SHP77 (cell line): Measurements from ENCODE around the gene PRRC2C.
"Not testable (repeated sequence)": the region's sequence is repeated elsewhere in the genome, so short reads cannot be mapped to it uniquely, and the experiment has no call there.

Experiments used
- DNase-seq, 2 experiments: peaks; one replicate each; lab custom pipeline; 2025; lab: John Stamatoyannopoulos, UW

The PRRC2C gene

DNA sequence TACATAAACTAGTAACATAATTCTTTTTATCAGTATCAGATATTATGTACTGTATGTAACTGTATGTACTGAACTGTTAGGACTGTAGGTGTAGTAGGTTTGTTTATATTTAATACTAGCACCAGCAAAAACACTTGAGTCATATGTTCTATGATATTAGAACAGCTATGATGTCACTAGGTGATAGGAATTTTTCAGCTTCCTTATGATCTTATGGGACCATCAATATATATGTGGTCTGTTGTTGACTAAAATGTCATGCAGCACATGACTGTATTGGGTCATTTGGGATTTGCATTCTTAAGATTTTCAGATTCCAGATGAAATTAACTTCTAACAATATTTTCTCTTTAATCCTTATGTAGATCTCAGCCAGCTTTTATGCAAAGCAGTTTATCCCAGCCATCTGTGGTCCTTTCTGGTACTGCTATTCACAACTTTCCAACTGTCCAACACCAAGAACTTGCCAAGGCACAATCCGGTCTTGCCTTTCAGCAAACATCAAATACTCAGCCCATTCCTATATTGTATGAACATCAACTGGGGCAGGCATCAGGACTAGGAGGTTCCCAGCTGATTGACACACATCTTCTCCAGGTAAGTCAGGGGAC, 98.4 kb downstream of the PRRC2C start:
- no peak for DNase-seq

DNA sequence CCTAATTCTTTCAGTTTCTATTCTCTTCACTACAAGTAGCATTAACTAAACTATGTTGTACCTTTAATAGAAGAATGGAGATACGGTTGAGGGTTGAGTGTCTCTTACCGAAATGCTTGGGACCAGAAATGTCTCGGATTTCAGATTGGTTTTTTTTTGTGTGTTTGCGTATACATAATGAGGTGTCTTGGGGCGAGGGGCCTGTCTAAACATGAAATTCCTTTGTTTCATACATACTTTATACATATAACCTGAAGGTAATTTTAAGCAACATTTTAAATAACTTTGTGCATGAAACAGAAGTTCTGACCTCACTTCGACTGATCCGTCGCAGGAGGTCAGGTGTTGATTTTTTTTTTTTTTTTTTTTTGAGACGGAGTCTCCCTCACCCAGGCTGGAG, 100.4 kb downstream of the PRRC2C start:
- no peak for DNase-seq

DNA sequence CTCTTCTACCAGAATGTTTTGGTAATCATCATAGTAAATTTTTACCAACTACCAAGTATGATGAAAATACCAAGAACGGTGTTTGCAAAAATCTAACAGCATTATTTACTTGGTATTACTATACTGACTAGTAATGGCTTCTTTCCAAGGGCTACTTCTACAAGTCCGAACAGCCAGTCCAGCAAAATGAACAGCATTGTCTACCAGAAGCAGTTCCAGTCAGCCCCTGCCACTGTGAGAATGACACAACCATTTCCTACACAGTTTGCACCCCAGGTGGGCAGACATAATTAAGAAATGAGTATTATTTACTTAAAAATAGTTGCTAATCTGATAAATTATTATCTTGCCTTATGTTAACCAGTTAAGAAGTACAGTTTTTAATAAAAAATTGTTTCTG, 102.9 kb downstream of the PRRC2C start:
- no peak for DNase-seq

DNA sequence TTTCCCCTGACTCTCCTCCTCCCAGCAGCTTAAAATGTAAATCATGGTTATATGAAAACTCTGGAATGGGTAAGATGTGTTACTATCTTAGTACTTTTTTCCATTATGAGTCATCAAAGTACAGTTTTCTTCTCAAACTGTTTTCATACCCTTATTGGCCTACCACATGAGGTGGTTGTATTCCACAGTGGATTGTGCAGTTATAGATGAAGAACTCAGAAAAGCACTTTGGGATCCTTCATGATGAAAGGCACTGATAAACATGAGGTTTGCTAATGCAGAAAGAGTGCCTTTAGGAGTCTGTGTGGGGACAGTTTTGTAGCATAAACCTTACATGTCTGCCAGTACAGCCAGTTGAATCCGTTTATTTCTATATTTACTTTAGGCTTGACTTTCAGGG, 104.7 kb downstream of the PRRC2C start:
- no peak for DNase-seq

DNA sequence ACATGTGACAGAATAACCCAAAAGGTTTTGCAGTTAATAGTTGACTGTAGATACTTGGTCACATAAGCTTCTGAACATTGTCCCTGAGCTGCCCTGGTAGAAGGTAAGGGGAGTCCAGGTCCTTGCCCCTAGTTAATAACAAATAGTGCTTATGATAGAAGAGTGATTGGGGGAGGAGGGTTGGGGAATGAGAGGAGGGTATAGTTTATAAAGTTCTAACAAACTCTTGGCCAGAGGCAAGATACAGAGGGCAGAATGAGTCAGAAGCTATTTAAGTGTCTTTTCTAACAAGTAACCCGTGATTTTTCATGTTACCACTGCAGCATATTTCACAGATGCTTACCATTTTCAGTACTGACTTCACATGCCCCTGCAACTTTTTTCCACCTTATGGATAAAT, 110.0 kb downstream of the PRRC2C start:
- no peak for DNase-seq

DNA sequence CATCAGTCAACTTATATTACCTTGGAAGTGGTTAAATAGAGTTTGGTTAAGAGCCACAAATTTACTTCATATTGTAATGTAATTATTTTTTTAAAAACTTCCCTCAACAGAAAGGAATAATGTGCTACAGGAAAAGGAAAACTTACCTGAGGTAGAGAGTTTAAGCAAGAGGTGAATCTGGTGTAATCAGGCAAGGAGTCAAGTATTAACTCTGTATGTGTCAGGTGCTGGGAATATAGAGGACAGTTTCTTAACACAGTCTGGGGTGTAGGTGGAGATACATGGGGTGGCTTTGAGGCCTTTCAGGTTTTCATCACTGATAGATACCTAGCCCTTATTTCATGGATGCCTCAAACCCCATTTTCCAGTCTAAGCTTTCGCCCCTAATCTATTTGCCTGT, 110.8 kb downstream of the PRRC2C start:
- DNase-seq = no peak

DNA sequence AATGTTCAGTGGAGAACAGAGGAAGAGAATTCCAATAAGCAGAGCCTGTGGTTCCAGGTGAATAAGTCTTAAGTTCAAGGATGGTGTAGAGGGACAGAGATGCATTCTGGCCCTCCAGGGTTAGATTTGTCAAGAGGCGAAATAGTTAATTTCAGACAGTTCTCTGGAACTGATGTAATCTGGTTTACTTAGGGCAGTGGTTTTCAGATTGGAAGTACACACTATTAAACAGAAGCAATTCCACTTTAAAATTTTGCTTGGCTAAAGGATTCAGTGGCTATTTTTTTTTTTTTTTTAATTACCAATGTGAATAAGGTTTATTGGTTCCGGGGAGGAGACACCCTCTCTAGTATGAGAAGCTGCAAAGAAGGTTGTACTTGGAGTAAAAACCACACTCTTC, 111.4 kb downstream of the PRRC2C start:
- no peak for DNase-seq

DNA sequence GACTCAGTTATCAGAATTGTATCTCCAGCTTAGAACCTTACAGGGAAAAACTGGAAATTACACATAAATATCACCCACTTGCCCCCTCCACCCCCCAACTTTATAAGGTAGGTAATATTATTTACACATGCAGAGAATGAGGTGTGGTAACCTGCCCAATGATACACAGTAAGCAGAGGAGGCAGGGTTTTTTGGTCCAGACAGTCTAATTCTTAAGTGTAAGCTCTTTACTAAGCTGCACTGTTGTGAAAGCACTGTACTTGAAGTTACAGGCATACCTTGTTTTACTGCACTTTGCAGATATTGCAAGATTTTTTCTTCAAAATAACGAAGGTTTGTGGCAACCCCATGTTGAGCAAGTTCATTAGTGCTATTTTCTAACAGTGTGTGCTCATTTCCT, 111.9 kb downstream of the PRRC2C start:
- DNase-seq = no peak

DNA sequence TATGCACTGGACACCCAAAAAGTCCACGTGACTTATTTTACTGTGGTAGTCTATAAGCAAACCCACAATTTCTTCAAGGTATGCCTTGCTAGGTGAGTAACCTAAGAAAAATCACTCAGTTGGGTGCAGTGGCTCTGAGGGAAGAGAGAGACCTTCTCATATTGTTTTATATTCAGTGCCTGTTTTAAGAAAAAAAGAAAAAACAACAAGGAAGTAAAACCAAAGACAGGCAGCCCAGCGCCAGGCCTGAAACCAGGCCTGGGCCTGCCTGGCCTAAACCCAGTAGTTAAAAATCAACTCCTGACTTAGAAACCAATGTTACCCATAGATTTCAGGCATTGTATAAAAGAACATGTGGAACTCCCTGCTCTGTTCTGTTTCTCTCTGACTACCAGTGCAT, 115.0 kb downstream of the PRRC2C start:
- DNase-seq = not testable (repeated sequence)

DNA sequence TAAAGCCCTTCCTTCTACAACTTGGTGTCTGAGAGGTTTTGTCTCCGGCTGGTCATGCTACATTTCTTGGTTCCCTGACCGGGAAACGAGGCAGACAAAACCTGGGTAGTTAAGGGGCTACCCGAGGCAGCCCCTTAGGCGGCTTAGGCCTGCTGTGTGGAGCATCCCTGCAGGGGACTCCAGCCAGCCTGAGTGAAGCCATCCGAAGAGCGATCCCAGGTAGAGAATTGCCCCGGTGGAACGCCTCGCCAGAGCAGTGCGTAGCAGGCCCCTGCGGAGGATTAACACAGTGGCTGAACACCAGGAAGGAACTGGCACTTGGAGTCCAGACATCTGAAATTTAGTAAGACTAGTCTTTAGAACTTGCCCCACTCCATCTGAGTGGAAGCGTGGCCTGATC, 115.5 kb downstream of the PRRC2C start:
- DNase-seq = no peak

DNA sequence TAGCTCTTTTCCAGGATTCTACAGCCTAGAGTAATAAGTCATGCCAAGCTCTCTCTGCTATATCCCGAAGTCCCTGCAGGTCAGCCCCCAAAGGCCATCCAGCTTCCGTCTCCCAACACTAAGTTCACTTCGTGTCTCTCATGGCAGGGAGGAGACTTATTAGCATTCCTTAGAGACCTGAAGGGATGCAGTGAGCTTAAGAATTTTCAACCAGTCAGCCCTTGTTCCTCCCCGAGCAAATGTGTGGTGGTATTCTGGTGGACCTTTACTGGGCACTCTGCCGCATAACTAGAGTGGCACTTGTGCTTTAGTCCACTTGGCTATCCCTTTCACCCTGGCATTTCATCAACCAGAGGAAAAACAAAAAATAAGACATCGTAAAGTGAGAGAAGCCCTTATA, 117.7 kb downstream of the PRRC2C start:
- not testable (repeated sequence) for DNase-seq

DNA sequence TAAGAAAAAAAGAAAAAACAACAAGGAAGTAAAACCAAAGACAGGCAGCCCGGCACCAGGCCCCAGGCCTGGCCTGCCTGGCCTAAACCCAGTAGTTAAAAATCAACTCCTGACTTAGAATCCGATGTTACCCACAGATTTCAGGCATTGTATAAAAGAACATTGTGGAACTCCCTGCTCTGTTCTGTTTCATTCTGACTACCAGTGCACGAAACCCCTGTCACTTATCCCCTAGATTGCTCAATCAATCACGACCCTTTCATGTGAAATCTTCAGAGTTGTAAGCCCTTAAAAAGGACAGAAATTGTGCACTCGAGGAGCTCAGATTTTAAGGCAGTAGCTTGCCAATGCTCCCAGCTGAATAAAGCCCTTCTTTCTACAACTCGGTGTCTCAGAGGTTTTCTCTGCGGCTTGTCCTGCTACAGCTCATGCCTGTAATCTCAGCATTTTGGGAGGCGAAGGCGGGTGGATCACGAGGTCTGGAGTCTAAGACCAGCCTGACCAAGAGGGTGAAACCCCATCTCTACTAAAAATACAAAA, 121.1 kb downstream of the PRRC2C start:
- DNase-seq = no peak

DNA sequence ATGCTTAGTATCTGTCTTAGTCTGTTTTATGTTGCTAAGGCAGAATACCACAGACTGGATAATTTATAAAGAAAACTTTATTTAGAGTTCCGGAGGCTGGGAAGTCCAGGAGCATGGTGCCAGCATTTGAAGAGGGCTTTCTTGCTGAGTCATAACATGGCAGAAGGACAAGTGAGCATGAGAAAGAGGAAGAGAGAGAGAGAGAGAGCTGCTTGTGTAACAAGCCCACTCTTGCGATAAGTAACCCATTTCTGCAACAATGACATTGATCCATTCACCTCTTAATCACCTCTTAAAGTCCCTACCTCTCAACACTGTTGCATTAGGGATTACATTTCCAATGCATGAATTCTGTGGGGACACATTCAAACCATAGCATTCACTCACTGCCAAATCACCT, 125.1 kb downstream of the PRRC2C start:
- no peak for DNase-seq

DNA sequence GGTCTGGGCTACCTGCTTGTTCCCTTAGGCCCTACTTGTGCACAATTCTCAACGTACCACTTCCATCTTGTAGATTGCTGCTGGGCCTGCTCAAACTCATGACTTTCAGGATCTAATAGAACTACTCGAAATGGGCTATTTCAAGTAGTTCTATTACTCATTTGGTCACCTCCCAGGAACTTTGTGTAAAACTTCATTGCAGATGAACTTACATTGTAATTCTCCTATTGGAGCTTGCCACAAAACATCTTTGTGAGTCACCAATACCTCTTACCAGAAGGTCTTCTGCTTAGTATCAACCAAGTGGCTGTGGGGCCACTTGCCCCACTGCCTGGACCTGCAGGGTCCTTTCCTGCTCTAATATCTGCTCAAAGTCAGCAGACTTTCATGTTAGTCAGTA, 126.0 kb downstream of the PRRC2C start:
- DNase-seq = no peak

DNA sequence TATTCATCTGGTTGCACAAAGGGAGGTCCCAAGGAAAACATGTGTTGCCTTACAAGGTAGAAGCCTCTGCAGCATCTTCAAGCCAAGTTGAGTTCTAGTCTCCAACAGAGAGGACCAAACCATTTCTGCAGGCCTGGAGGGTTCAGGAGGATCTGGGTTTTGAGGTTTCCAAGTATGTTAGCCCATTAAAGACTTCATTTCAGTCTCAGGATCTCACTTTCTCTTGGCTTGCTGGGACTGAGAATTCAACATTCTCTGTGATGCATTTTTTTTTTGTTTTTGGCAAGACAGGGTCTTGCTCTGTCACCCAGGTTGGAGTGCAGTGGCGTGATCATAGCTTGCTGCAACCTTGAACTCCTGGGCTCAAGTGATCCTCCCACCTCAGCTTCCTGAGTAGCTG, 128.0 kb downstream of the PRRC2C start:
- DNase-seq = no peak

DNA sequence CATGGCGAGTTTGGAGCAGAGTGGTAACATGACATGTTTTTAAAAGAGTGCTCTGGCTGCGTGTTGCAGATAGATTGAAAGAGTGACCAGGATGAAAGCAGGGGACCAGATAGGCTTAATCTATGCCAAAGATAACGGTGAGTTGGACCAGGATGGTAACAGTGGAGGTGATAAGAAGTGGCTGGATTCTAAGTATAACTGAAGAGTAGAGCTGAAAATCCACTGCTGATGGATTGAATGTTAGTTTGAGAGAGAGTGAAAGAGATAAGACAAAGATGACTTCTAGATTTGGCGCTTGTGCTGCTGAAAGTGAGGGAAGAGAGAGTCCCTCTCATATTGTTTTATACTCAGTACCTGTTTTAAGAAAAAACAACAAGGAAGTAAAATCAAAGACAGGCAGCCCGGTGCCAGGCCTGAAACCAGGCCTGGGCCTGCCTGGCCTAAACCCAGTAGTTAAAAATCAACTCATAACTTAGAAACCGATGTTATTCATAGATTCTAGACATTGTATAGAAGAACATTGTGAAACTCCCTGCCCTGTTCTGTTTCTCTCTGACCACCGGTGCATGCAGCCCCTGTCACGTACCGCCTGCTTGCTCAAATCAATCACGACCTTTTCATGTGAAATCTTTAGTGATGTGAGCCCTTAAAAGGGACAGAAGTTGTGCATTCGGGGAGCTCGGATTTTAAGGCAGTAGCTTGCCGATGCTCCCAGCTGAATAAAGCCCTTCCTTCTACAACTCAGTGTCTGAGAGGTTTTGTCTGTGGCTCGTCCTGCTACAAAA, 130.0 kb downstream of the PRRC2C start:
- DNase-seq = not testable (repeated sequence)

DNA sequence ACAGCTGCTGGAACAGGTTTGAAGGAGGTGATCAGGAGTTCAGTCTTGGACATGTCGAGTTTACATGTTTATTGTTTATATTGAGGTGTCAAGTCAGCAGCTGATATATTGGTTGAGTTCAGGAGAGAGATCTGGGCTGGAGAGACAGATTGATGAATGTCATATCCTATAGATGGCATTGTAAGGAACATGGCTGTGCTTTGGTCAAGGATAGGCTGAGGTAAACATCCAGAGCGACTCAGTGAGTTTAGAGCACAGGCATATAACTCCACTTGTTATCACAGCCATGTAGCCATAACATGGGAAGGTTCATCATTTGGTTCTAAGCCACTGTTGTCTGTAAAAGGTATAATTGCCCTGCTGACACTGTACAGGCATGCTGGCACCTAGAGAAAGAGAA, 131.3 kb downstream of the PRRC2C start:
- DNase-seq = no peak

DNA sequence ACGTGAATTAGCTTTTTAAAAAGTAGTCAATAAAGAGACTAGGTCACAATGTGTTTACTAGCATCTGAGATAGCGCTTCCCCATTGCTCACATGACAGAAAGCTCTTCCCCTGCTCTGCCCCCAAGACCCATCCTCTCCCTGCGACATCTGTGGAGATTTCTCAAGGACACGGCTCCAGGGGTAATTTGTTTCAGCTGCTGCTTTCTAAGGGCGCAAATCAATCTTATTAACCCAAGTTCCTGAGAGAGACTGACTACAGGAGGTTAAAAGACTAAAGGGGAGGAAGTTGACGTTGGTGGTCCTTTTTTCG, 136.8 kb downstream of the PRRC2C start, which contains the start of gene MYOCOS:
Gene MYOCOS, plus strand, starts transcription at position 92 of the 311 bp plus-strand sequence. CDS start 1,641 bp downstream, outside the sequence.
- DNase-seq = no peak

DNA sequence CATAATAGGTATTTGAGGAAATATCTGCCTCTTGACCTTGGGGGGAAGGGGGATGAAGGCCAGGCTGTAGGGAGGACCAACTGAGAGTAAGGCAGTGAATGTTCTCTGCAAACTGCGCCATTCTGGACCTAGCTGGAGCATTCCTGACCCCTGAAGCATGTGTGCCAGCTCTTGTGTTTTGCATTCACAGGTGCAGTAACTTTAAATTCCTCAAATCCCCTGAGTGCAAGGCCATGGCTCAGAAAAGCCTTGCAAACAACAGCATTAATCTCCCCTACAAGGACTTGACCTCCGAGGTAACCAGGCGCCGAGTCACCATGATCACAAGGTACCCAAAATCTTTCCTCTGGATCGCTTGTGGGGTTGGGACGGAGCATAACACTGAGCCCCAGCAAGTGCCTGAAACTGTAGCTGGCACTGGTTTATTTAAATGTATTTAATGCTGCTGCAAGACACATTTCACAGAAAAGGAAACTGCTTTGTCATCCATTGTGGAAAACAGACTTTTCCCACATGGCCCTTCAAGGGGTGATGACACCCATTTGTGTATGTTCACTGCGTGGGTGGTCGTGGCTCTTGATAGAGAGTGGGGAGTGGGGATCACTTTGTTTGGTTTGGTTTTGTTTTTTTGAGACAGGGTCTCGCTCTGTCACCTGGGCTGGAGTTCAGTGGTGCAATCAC, 138.5 kb downstream of the PRRC2C start:
- no peak for DNase-seq

DNA sequence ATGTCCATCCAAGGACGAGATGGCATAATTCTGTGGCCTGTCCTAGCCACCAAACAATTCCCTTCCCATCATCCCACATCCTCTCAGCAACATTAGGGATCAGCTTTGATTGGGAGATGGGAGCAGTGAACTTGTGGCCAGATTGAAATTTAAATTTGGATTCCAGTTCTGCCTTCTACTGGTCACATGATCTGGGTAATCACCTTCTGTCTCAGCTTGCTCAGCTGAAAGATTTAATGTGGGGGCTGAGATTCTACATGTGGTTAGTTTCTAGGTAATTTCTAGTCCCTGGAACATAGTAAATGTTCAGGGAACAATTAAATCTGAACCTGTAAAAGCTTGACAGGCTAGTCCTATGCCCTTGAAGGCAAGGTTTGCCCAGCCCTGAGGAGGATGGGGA, 139.9 kb downstream of the PRRC2C start:
- no peak for DNase-seq

DNA sequence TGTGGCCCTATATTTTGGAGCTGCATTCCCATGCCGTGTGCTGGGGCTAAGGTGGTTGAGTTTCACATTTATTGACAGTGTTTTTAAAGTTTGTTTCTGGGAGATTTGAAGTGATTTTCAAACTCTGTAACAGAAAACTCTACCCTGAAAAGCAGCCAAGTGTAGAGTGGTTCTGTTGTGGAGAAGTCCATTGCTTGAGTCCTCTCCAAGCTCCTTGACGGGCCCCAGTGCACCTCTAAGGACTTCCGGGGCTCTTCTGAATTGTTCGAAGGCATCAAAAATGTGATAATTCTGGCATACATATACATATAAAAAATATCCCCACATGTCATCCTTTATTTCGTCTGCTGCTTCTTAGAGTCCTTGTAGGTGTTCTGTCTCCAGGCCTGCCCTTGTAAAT, 141.7 kb downstream of the PRRC2C start:
- no peak for DNase-seq

DNA sequence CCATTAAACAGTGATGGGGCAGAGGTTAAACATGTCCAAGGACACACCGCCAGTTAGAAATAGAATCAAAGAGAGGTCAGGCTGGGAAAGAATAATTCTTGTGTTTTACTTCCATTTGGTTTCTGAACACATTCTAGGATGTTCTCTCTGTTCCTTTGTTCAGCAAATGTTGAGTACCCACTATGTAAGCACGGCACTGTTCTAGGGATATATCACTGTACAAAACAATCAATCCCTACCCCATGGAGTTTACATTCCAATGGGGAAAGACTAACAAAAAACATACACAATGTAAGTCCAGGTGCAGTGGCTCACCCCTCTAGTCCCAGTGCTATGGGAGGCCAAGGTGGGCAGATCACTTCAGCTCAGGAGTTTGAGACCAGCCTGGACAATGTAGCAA, 142.9 kb downstream of the PRRC2C start:
- no peak for DNase-seq

DNA sequence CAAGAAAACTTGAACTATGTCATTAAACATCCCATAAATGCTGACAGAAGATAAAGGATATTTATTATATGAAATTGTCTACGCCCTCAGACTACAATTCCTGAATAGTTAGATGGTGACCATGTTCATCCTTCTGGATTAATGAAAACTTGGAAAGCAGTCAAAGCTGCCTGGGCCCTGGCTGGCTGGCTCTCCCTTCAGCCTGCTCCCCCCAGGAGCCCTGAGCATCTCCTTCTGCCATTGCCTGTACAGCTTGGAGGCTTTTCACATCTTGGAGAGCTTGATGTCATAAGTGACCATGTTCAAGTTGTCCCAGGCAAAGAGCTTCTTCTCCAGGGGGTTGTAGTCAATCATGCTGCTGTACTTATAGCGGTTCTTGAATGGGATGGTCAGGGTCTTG, 150.3 kb downstream of the PRRC2C start:
- no peak for DNase-seq
